Activated T-cell treated with anti-CD3 and anti-CD28 coated beads, Interleukin-2, amount 50 U/mL, for 72 hours (primary cell): ENCODE results near the gene GATA1. TPM values are rescaled to one million over a fixed set of nuclear protein-coding genes. Genes with fewer than 3 reads are reported as not detected.
A peak's percentile ranks its signal among the peaks of the same experiment; 100 is the strongest.

Experiments
- ATAC-seq, 2 donors: fragments of 150-1000 bp; cut with Tn5 transposase; replicated peaks in 1 of 2; 2 replicates each; pipeline ENCODE4 v1.10.0; 2021; ENCODE audit warnings: moderate library complexity in 2 of 2, mild to moderate bottlenecking in 1 of 2
- DNase-seq, 2 donors: peaks; one replicate each; pipeline ENCODE4 v3.0.0; 2021 to 2022; ENCODE audit warnings: mixed read lengths in 1 of 2
- H3K27ac Mint-ChIP-seq: one replicate; pipeline ENCODE4 v1.8.0; 2022; ENCODE audit warnings: mild to moderate bottlenecking, moderate library complexity, mixed read lengths
- H3K27me3 Mint-ChIP-seq: one replicate; pipeline ENCODE4 v1.8.0; 2022; ENCODE audit warnings: low read depth, mixed read lengths
- H3K36me3 Mint-ChIP-seq, 2 donors: one replicate each; pipeline ENCODE4 v1.8.0; 2022; ENCODE audit warnings: mixed read lengths in 2 of 2, mild to moderate bottlenecking in 1 of 2; ENCODE audit not compliant: insufficient read depth in 2 of 2
- H3K4me1 Mint-ChIP-seq: one replicate; pipeline ENCODE4 v1.8.0; 2022; ENCODE audit warnings: low read depth, mixed read lengths
- H3K4me3 Mint-ChIP-seq, 2 donors: one replicate each; pipeline ENCODE4 v1.8.0; 2022; ENCODE audit warnings: mild to moderate bottlenecking in 2 of 2, mixed read lengths in 2 of 2, moderate library complexity in 2 of 2
- H3K9me3 Mint-ChIP-seq, 2 donors: one replicate each; pipeline ENCODE4 v1.8.0; 2022; ENCODE audit warnings: mixed read lengths in 2 of 2
- total RNA-seq, 2 donors: library from RNA; stranded (reverse); gene quantifications; one replicate each; pipeline ENCODE4 v1.2.3, GENCODE V29; 2022

GATA1 gene
- total RNA-seq = under 1 TPM; 0.22 to 0.35 TPM

- H3K9me3 Mint-ChIP-seq = no peaks in the 10 kb centered on the region
- peaks cover 37% of the 10 kb centered on the region for H3K27me3 Mint-ChIP-seq
- H3K36me3 Mint-ChIP-seq = no peaks in the 10 kb centered on the region
- no peak for DNase-seq
- H3K27ac Mint-ChIP-seq = no peak within 1 kb of the TSS
- peaks cover 7% of the 10 kb centered on the region for H3K4me1 Mint-ChIP-seq
- ATAC-seq = no peak
- no peak within 1 kb of the TSS for H3K4me3 Mint-ChIP-seq
These were observed at the start of gene GATA1 for GRCh38 chrX:48786341-48786800. GATA1 (plus strand) TSS chrX:48786590; CDS start chrX:48791110, 4,520 bp downstream.

GRCh38 chrX:48736878-48737212 is 49.5 kb upstream of the GATA1 start:
- ATAC-seq (no peak), DNase-seq (no peak)
- peaks cover 5% of the 10 kb centered on the region for H3K27me3 Mint-ChIP-seq
- H3K4me3 Mint-ChIP-seq = peak overlapping the region; percentile 86 to 96
- H3K4me1 Mint-ChIP-seq = peaks cover 22% of the 10 kb centered on the region
- H3K36me3 Mint-ChIP-seq = peaks cover 0 to 2% of the 10 kb centered on the region in 2 donors
- H3K27ac Mint-ChIP-seq = peak overlapping the region; percentile 59
- H3K9me3 Mint-ChIP-seq = no peaks in the 10 kb centered on the region

GRCh38 chrX:48737213-48737938 is 49.0 kb upstream of the GATA1 start:
- peaks cover 5% of the 10 kb centered on the region for H3K27me3 Mint-ChIP-seq
- peak overlapping the region; percentile 86 to 96 for H3K4me3 Mint-ChIP-seq

GRCh38 chrX:48737940-48738339 is 48.5 kb upstream of the GATA1 start:
- H3K9me3 Mint-ChIP-seq = no peaks in the 10 kb centered on the region
- peaks cover 22% of the 10 kb centered on the region for H3K4me1 Mint-ChIP-seq
- peak overlapping the region; percentile 86 to 96 for H3K4me3 Mint-ChIP-seq
- peaks cover 5% of the 10 kb centered on the region for H3K27me3 Mint-ChIP-seq
- peak overlapping the region; percentile 83 for H3K27ac Mint-ChIP-seq
- peaks cover 0 to 2% of the 10 kb centered on the region in 2 donors for H3K36me3 Mint-ChIP-seq
- no peak for ATAC-seq
- no peak for DNase-seq

More at GRCh38 chrX:48737213-48737938, 49.0 kb upstream of the GATA1 start:
- DNase-seq (peak; percentile 84 to 91), ATAC-seq (peak; percentile 95 to 96)
- peaks cover 22% of the 10 kb centered on the region for H3K4me1 Mint-ChIP-seq
- peaks cover 0 to 2% of the 10 kb centered on the region in 2 donors for H3K36me3 Mint-ChIP-seq
- H3K27ac Mint-ChIP-seq = peak overlapping the region; percentile 83
- no peaks in the 10 kb centered on the region for H3K9me3 Mint-ChIP-seq

DNA sequence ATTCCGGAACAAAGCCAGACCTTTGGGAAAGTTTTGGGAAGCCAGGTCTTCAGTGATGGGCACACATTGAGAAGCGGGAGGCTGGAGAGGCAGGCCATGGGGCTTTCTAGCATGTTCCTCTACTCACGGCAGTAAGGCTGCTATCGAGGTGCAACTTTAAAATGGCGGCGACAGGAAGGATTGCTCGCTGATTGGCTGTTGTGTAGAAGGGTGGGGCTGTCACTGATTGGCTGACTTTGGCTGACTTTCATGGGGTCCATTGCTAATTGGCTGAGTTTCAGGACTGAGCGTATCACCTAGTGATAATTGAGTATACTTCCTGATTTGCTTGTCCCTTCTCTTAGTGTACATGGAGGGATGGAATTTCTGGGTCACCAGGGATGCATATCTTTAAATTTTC is 44.6 kb upstream of the GATA1 start:
- ATAC-seq (no peak), DNase-seq (no peak)
- Mint-ChIP-seq H3K27me3 (peaks cover 10% of the 10 kb centered on the region), H3K9me3 (no peaks in the 10 kb centered on the region), H3K4me3 (no peak overlapping the region), H3K27ac (no peak overlapping the region), H3K36me3 (peaks cover 0 to 2% of the 10 kb centered on the region in 2 donors), H3K4me1 (peaks cover 10% of the 10 kb centered on the region)

- Mint-ChIP-seq H3K4me1 (no peaks in the 10 kb centered on the region), H3K27ac (no peak overlapping the region), H3K9me3 (no peaks in the 10 kb centered on the region), H3K36me3 (no peaks in the 10 kb centered on the region), H3K27me3 (peaks cover 18% of the 10 kb centered on the region), H3K4me3 (no peak overlapping the region)
- ATAC-seq (no peak), DNase-seq (no peak)
These were observed 41.2 kb upstream of the GATA1 start for GRCh38 chrX:48745222-48745621.

DNA sequence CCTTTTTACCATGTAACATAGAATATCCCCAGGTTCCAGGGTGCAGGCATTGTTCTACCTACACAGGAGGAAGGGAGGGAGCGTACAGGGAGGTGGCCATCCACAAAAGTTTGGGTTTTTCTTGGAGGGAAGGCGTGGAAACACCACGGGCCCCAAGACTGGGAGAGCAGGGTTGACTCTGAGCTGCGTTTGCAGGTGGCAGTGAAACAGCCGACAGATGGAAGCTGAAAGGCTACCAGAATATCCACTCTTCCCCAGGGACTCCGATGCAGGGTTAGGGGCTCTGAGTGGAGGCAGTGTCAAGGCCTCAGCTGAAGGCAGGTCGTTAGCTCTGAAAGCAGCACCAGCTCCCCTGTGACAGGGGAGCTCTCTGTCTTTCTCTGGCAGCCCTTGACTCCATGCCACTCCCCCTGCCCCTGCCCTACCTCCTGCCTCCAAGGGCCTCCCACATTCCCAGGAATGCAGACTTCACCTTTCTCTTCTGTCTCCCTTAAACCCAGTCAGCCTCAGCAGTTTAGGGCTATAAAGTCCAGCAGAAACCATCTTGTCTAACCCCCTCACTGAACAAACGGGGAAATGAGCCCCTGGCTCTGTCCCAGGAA is 38.9 kb upstream of the GATA1 start:
- H3K27ac Mint-ChIP-seq = no peak overlapping the region
- H3K36me3 Mint-ChIP-seq = no peaks in the 10 kb centered on the region
- peaks cover 13% of the 10 kb centered on the region for H3K27me3 Mint-ChIP-seq
- no peak for ATAC-seq
- H3K9me3 Mint-ChIP-seq = no peaks in the 10 kb centered on the region
- peaks cover 13% of the 10 kb centered on the region for H3K4me1 Mint-ChIP-seq
- no peak overlapping the region for H3K4me3 Mint-ChIP-seq
- DNase-seq = no peak

DNA sequence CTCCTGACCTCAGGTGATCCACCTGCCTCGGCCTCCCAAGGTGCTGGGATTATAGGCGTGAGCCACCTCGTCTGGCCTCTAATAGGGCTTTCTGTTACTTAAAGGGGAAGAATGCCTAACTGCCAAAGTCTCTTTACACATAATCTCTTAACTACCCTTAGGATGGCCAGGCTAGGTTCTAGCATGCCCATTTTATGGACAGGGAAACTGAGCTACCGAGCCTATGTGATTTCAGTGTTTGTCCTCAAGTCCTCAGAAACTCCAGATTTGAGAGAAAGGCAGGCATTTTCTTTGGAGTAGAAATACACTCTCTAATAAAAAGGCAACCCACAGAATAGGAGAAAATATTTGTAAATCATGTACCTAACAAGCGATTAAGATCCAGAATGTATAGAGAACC is 37.2 kb upstream of the GATA1 start:
- Mint-ChIP-seq H3K27ac (no peak overlapping the region), H3K36me3 (no peaks in the 10 kb centered on the region), H3K4me1 (peaks cover 13% of the 10 kb centered on the region), H3K9me3 (no peaks in the 10 kb centered on the region), H3K27me3 (peaks cover 13% of the 10 kb centered on the region), H3K4me3 (no peak overlapping the region)
- ATAC-seq (no peak), DNase-seq (no peak)

DNA sequence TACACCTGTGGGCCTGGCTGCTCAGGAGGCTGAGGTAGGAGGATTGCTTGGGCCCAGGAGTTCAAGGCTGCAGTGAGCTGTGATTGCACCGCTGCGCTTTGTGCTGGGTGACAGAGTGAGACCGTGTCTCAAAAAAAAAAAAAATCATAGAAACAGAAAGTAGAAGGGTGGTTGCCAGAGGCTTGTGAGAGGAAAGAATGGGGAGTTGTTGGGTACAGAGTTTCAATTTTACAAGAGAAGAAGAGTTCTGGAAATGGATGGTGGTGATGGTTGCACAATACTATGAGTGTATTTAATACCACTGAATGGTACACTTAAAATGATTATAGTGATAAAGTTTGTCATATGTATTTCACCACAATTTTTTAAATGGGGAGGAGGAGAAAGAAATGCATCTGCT is 35.0 kb upstream of the GATA1 start:
- Mint-ChIP-seq H3K27ac (peak overlapping the region; percentile 58), H3K27me3 (peaks cover 16% of the 10 kb centered on the region), H3K4me3 (peak overlapping the region in 1 of 2 donors; percentile 65), H3K9me3 (no peaks in the 10 kb centered on the region), H3K4me1 (peaks cover 13% of the 10 kb centered on the region), H3K36me3 (no peaks in the 10 kb centered on the region)
- ATAC-seq (peak; percentile 92), DNase-seq (peak in 1 of 2 donors; percentile 19)

GRCh38 chrX:48752498-48752897 is 33.9 kb upstream of the GATA1 start:
- H3K36me3 Mint-ChIP-seq = no peaks in the 10 kb centered on the region
- no peak for ATAC-seq
- peaks cover 13% of the 10 kb centered on the region for H3K4me1 Mint-ChIP-seq
- no peak for DNase-seq
- no peak overlapping the region for H3K27ac Mint-ChIP-seq
- H3K4me3 Mint-ChIP-seq = no peak overlapping the region
- no peaks in the 10 kb centered on the region for H3K9me3 Mint-ChIP-seq
- H3K27me3 Mint-ChIP-seq = peaks cover 16% of the 10 kb centered on the region

DNA sequence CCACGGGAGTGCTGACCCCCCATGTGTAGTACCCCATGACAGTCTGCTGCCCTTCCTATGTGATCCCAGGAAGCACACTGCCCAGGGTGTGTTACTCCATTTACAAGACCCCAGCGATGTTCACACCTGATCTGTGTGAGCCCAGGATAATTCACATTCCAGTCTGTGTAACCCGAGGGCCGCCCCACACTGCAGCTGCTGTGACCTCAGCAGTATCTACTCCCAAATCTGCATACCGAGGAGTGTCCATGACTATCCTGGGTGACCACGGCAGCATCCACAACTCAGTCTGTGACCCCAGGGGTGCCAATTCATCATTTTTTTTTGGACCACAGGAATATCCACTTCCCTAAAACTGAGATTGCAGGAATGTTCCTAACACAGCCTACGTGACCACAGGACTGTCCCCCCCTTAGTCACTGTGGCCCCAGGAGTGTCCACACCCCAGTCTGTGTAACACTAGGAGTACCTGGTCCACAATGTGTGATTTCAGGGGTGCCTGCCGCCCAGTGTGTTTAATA is 32.6 kb upstream of the GATA1 start:
- ATAC-seq (no peak), DNase-seq (no peak)
- Mint-ChIP-seq H3K27ac (no peak overlapping the region), H3K27me3 (peaks cover 16% of the 10 kb centered on the region), H3K4me1 (peaks cover 13% of the 10 kb centered on the region), H3K4me3 (no peak overlapping the region), H3K9me3 (no peaks in the 10 kb centered on the region), H3K36me3 (no peaks in the 10 kb centered on the region)

DNA sequence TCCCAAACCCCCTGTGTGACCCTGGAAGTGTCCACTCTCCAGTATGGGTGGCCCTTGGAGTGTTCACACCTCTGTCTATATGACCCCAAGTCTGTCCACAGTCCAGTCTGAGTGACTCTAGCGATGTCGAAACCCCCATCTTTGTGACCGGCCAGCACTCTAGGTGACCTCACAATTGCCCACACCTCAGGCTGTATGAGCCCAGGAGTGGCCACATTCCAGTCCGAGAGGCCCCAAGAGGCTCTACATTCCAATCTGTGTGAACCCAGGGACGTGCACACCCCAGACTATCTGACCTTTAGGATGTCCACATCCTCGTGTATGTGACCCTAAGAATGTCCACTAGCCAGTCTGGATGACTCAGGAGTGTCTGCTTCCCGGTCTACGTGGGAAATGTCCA is 32.2 kb upstream of the GATA1 start:
- H3K4me1 Mint-ChIP-seq = peaks cover 13% of the 10 kb centered on the region
- no peak overlapping the region for H3K4me3 Mint-ChIP-seq
- no peaks in the 10 kb centered on the region for H3K9me3 Mint-ChIP-seq
- ATAC-seq (no peak), DNase-seq (no peak)
- H3K27ac Mint-ChIP-seq = no peak overlapping the region
- no peaks in the 10 kb centered on the region for H3K36me3 Mint-ChIP-seq
- peaks cover 18% of the 10 kb centered on the region for H3K27me3 Mint-ChIP-seq

DNA sequence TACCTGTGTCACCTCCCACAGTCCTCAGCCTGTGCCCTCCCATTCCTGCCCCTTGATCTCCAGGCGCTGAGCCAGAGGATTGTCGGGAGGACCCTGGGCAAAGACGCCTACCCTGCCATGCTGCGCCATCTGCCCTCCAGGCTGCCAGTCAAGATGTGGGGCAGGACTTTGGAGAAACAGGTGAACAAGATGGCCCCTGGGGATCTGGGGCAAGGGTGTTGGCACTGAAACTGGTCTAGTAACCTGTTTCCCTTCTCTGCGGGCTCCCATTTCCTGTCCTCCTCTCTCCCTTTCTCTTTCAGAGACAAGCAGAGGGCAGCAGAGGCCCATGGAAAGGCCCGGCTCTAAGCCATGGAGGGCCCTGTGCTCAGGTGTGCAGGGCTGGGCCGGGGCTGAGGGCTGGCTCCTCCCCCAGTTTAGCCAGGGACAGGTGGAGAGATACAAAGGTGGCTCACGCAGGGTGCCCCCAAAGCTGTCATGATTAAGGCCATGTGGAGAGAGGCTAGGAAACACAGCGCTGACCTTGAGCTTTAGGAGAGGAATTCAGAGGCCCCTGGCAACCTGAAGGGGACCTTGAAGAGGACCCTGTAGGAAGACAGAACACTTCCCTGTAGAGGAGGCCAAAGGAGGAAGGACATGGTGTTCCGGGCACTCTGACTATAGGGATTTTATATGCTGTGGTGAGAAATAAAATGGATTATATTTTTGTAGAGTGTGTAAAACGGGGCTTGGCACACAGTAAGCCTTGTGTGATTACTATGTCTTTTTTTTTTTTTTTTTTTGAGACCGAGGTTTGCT is 24.5 kb upstream of the GATA1 start, which contains the start of gene GLOD5:
Gene GLOD5, plus strand, starts transcription at position 74 of the 798 bp plus-strand sequence. Its CDS starts 44 bp downstream, at position 118.
- H3K27ac Mint-ChIP-seq = no peak within 1 kb of the TSS
- DNase-seq = peak; percentile 6 to 22
- no peaks in the 10 kb centered on the region for H3K9me3 Mint-ChIP-seq
- H3K4me3 Mint-ChIP-seq = no peak within 1 kb of the TSS
- peaks cover 4% of the 10 kb centered on the region for H3K4me1 Mint-ChIP-seq
- H3K27me3 Mint-ChIP-seq = peaks cover 23% of the 10 kb centered on the region
- ATAC-seq = peak; percentile 47 to 58
- H3K36me3 Mint-ChIP-seq = no peaks in the 10 kb centered on the region
